ENCODE data around the gene ACTN1. TPM values are rescaled to one million over a fixed set of nuclear protein-coding genes. Genes with fewer than 3 reads are reported as not detected.

The ACTN1 gene
- total RNA-seq, 2 donors from 2014 or later, result 106 to 185 TPM

DNA sequence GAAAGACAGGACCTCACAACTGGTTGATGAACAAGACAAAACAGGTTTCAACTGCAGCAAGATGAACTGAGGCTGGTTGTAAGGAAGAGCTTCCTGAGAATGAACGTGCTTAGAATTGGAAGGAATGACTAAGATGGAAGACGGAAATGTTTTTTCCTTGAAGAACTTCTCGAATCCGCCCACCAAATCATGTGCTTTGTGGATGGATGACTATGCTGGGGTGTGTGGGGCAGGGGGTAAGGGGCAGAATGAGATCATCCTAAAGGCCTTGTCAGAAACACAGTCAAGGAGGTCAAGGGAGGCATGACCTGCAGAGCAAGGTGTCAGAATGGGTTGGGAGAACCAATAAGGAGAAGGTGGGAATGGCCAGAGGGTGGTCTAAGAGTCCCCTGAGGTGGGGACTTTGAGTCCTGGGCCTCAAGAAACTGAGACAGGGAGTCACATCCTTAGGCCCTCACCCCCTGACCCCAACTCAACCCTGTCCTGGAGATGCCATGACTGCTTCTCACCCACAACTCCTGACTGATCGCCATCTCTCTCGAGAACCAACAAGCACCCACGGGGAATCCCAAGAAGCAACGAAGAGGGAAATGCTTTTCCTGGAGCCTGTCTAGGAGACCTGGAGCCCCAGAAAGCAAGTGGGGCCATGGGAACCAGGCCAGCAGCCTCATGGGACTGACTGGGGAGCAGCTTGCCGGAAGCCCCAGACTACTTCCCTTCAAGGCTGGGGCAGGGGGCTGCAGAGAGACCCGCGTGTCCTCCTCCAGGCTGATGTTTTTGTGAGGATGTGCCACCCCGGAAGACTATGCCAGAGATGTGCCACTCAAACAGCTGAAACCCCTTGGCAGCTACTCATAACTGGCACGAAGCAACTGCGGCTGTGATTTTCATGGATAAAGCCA, 84.0 kb downstream of the ACTN1 start:
- Histone ChIP-seq H3K27me3 (no peaks in the 10 kb centered on the region), H3K4me1 (no peaks in the 10 kb centered on the region), H3K36me3 (peaks cover 21% of the 10 kb centered on the region), H3K9me3 (no peaks in the 10 kb centered on the region), H3K4me3 (no peak overlapping the region), H3K9ac (ENCODE audit: low read depth in 2 of 2, low read length in 2 of 2) (no peak overlapping the region), H3K27ac (no peak overlapping the region)
- intact Hi-C loops (cut with DNase I), result no loop called here
- no peak for DNase-seq
- no peak for TF ChIP-seq CTCF (IDR thresholded peaks at IDR 0.05)

DNA sequence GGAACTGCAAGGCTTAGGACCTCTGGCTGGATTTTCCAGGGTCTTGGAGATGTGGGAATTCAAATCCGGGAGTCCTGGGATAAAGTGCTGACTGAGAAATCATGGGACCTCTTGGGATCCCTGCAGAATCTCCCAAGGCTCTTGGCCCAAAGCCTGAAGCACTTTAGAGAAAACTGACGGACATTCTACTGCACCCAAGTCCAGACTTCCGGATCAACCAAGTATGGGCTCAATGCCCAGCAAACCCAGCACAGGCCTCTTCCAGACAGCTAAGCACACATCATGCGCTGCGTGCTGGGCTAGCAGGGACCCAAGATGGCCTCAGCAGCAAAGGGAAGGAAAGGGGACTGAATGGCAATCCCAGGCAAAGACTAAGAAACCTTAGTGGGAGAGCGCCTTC, 85.0 kb downstream of the ACTN1 start:
- intact Hi-C loops (cut with DNase I), result no loop called here
- Histone ChIP-seq H3K4me1 (no peaks in the 10 kb centered on the region), H3K9me3 (no peaks in the 10 kb centered on the region), H3K27me3 (no peaks in the 10 kb centered on the region), H3K36me3 (peaks cover 21% of the 10 kb centered on the region), H3K27ac (no peak overlapping the region), H3K4me3 (no peak overlapping the region), H3K9ac (ENCODE audit: low read depth in 2 of 2, low read length in 2 of 2) (no peak overlapping the region)
- no peak for DNase-seq
- TF ChIP-seq CTCF (IDR thresholded peaks at IDR 0.05), result no peak

DNA sequence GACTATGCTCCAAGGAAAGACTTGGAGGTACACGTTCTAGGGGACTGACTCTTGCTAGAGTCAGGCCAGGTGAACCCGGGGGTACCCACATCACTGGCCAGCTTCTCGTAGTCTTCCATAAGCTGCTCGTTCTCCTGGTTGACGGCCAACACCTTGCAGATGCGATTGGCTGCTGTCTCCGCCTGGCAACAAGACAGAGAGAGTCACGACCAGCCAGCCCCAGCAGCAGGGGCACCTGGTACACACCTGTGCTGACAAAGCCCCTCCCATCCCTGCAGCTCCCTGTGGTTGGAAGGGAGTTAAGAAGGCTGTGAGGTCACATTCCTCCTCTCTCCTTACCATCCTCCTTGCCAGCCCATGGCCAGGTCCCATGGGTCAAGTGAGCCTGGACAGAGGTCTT, 85.5 kb downstream of the ACTN1 start:
- H3K27ac ChIP-seq, result no peak overlapping the region
- intact Hi-C loops (cut with DNase I), result no loop called here
- H3K9ac ChIP-seq (ENCODE audit: low read depth in 2 of 2, low read length in 2 of 2), result no peak overlapping the region
- peaks cover 21% of the 10 kb centered on the region for H3K36me3 ChIP-seq
- H3K4me1 ChIP-seq, result no peaks in the 10 kb centered on the region
- H3K27me3 ChIP-seq, result no peaks in the 10 kb centered on the region
- TF ChIP-seq CTCF (IDR thresholded peaks at IDR 0.05), result no peak
- H3K4me3 ChIP-seq, result no peak overlapping the region
- no peak for DNase-seq
- H3K9me3 ChIP-seq, result no peaks in the 10 kb centered on the region

DNA sequence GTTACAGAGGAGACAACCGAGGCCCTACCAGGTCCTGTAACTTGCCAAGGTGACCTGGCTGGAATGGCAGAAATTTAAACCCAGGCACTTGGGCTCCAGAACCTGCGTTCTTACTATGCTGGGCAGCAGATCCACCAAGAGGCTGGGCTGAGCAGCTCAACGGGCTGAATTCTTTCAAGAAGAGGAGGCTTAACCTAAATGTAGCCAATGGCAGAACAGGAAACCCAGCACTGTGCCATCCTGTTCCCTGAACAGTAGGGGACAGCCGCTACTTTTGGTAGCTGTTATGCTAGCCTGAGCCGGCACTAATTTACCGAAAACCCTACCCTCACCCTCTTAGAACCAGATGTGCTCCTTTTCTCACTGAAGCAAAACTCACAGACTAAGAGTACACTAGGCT, 86.1 kb downstream of the ACTN1 start:
- H3K4me3 ChIP-seq, result no peak overlapping the region
- intact Hi-C loops (cut with DNase I), result no loop called here
- no peak overlapping the region for H3K27ac ChIP-seq
- DNase-seq, result no peak
- H3K27me3 ChIP-seq, result no peaks in the 10 kb centered on the region
- H3K9ac ChIP-seq (ENCODE audit: low read depth in 2 of 2, low read length in 2 of 2), result no peak overlapping the region
- H3K36me3 ChIP-seq, result peaks cover 21% of the 10 kb centered on the region
- no peak for TF ChIP-seq CTCF (IDR thresholded peaks at IDR 0.05)
- no peaks in the 10 kb centered on the region for H3K4me1 ChIP-seq
- no peaks in the 10 kb centered on the region for H3K9me3 ChIP-seq

DNA sequence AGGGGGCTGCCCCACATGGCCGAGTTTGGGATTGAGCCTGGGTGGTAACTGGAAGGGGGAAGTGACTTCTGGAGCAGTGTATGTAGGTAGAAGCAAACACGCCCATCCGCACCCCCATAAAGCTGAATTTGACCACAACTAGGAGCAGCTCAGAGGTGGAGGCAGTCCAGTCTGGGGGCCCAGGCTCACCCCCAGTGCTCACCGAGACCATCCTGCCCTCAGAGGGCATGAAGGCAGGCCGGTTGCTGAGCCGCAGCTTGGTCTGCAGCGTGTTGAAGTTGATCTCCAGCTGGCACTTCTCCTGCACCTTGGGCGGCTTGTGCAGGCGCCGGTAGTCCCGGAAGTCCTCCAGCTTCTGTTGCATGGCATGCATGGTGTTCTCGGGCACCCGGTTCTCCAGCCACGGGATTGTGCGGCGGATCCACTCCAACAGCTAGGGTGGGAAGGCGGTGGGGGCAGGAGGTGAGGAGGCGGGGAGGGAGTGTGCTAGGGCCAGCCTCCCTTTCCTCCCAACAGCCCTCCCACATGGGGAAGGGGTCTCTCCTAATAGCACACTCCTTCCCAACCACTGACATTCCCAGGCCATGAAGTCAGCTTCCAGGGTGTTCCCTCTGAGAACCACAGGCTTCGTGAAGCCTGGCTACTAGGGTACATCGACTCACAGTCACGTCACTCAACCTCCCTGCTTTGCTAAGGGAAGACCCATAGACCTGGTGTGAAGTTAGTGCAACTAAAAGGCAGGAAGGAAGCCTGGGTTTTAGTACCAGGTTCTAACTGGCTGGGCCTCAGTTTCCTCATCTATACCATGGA, 87.0 kb downstream of the ACTN1 start:
- intact Hi-C loops (cut with DNase I), result no loop called here

More for the DNA sequence above, 87.0 kb downstream of the ACTN1 start:
- no peak for DNase-seq
- Histone ChIP-seq H3K27ac (no peak overlapping the region), H3K36me3 (peaks cover 21% of the 10 kb centered on the region), H3K4me1 (no peaks in the 10 kb centered on the region), H3K9me3 (no peaks in the 10 kb centered on the region), H3K4me3 (no peak overlapping the region), H3K27me3 (no peaks in the 10 kb centered on the region), H3K9ac (ENCODE audit: low read depth in 2 of 2, low read length in 2 of 2) (no peak overlapping the region)
- TF ChIP-seq CTCF (IDR thresholded peaks at IDR 0.05), result no peak
